ENCODE measurements around the gene TMEM41B. TPM values are rescaled to one million over a fixed set of nuclear protein-coding genes. Genes with fewer than 3 reads are reported as not detected.

Gene TMEM41B
- total RNA-seq, 2 experiments from 2014 or later = 41.4 to 42.7 TPM

GRCh38 chr11:9267680-9268079 is 46.7 kb downstream of the TMEM41B start:
- no peaks in the 10 kb centered on the region for H3K36me3 ChIP-seq (ENCODE audit: insufficient read depth, low read length)
- H3K4me3 ChIP-seq (ENCODE audit: low read length) = no peak overlapping the region
- Mint-ChIP-seq H3K9me3 (no peaks in the 10 kb centered on the region), H3K4me3 (peak overlapping the region; percentile 8), H3K27ac (no peak overlapping the region), H3K27me3 (no peaks in the 10 kb centered on the region), H3K36me3 (ENCODE audit: low read depth) (peaks cover 12% of the 10 kb centered on the region), H3K4me1 (ENCODE audit: low read depth) (peaks cover 15% of the 10 kb centered on the region)
- no peak for DNase-seq
- no peak for ATAC-seq (ENCODE audit: poor library complexity)
- no peaks in the 10 kb centered on the region for H3K9me3 ChIP-seq (ENCODE audit: control insufficient read depth in 1 of 2, insufficient read depth in 1 of 2, low read length in 2 of 2)
- POLR2A ChIA-PET = no interaction called here
- CTCF ChIA-PET = no interaction called here
- intact Hi-C loops (cut with DNase I, micrococcal nuclease) = loop anchor here (5.0 to 10.0 kb wide), 4 partner anchors 45 to 195 kb away; partner anchors contain the start of genes IPO7 (in 1 of the 2), TMEM41B (in 1 of the 2) and ZNF143 (in 1 of the 2)
- peaks cover 20% of the 10 kb centered on the region for H3K4me1 ChIP-seq (ENCODE audit: insufficient read depth, low read length)
- no peaks in the 10 kb centered on the region for H3K27me3 ChIP-seq (ENCODE audit: control insufficient read depth in 1 of 2, insufficient read depth in 2 of 2, low read length in 2 of 2)
- no peak for TF ChIP-seq CTCF (IDR thresholded peaks at IDR 0.05)
- H3K27ac ChIP-seq (ENCODE audit: low read depth in 1 of 2, low read length in 2 of 2) = no peak overlapping the region

GRCh38 chr11:9266926-9267325 is 47.5 kb downstream of the TMEM41B start:
- Mint-ChIP-seq H3K9me3 (no peaks in the 10 kb centered on the region), H3K4me3 (peak overlapping the region; percentile 91), H3K4me1 (ENCODE audit: low read depth) (peaks cover 21% of the 10 kb centered on the region), H3K36me3 (ENCODE audit: low read depth) (peaks cover 12% of the 10 kb centered on the region), H3K27me3 (no peaks in the 10 kb centered on the region), H3K27ac (no peak overlapping the region)
- no peaks in the 10 kb centered on the region for H3K9me3 ChIP-seq (ENCODE audit: control insufficient read depth in 1 of 2, insufficient read depth in 1 of 2, low read length in 2 of 2)
- ChIA-PET POLR2A (interaction anchor here (0.7 to 3.3 kb wide), 2 partner anchors 17 to 47 kb away, joined by 3 to 33 read pairs; partner anchors contain the start of gene TMEM41B), CTCF (no interaction called here)
- no peak overlapping the region for H3K4me3 ChIP-seq (ENCODE audit: low read length)
- no peak for DNase-seq
- H3K36me3 ChIP-seq (ENCODE audit: insufficient read depth, low read length) = no peaks in the 10 kb centered on the region
- no peak overlapping the region for H3K27ac ChIP-seq (ENCODE audit: low read depth in 1 of 2, low read length in 2 of 2)
- no peak for TF ChIP-seq CTCF (IDR thresholded peaks at IDR 0.05)
- H3K27me3 ChIP-seq (ENCODE audit: control insufficient read depth in 1 of 2, insufficient read depth in 2 of 2, low read length in 2 of 2) = no peaks in the 10 kb centered on the region
- ATAC-seq (ENCODE audit: poor library complexity) = no peak
- intact Hi-C loops (cut with DNase I, micrococcal nuclease) = loop anchor here (5.0 to 10.0 kb wide), 4 partner anchors 45 to 195 kb away; partner anchors contain the start of genes IPO7 (in 1 of the 2), TMEM41B (in 1 of the 2) and ZNF143 (in 1 of the 2)
- peaks cover 20% of the 10 kb centered on the region for H3K4me1 ChIP-seq (ENCODE audit: insufficient read depth, low read length)

- intact Hi-C loops (cut with DNase I, micrococcal nuclease) = loop anchor here (5.0 to 10.0 kb wide), 4 partner anchors 46 to 196 kb away; partner anchors contain the start of genes IPO7 (in 1 of the 2), TMEM41B (in 1 of the 2) and ZNF143 (in 1 of the 2)
- peak overlapping the region; percentile 91 for H3K4me3 Mint-ChIP-seq
Measured at GRCh38 chr11:9266132-9266736, 48.2 kb downstream of the TMEM41B start.

More at GRCh38 chr11:9266132-9266736, 48.2 kb downstream of the TMEM41B start:
- no peaks in the 10 kb centered on the region for H3K27me3 ChIP-seq (ENCODE audit: control insufficient read depth in 1 of 2, insufficient read depth in 2 of 2, low read length in 2 of 2)
- POLR2A ChIA-PET = interaction anchor here (1.5 to 3.3 kb wide), 4 partner anchors 15 to 118 kb away, joined by 3 to 33 read pairs (median 24); partner anchors contain the start of genes IPO7 and TMEM41B
- H3K36me3 ChIP-seq (ENCODE audit: insufficient read depth, low read length) = no peaks in the 10 kb centered on the region
- no peak for ATAC-seq (ENCODE audit: poor library complexity)
- no peak overlapping the region for H3K27ac ChIP-seq (ENCODE audit: low read depth in 1 of 2, low read length in 2 of 2)
- no peak for DNase-seq
- H3K9me3 ChIP-seq (ENCODE audit: control insufficient read depth in 1 of 2, insufficient read depth in 1 of 2, low read length in 2 of 2) = no peaks in the 10 kb centered on the region
- no peak for TF ChIP-seq CTCF (IDR thresholded peaks at IDR 0.05)
- H3K4me3 ChIP-seq (ENCODE audit: low read length) = no peak overlapping the region
- Mint-ChIP-seq H3K4me1 (ENCODE audit: low read depth) (peaks cover 28% of the 10 kb centered on the region), H3K36me3 (ENCODE audit: low read depth) (peaks cover 12% of the 10 kb centered on the region), H3K9me3 (no peaks in the 10 kb centered on the region), H3K27ac (peak overlapping the region; percentile 88), H3K27me3 (no peaks in the 10 kb centered on the region)
- H3K4me1 ChIP-seq (ENCODE audit: insufficient read depth, low read length) = peaks cover 25% of the 10 kb centered on the region
- CTCF ChIA-PET = interaction anchor here (1.4 to 1.6 kb wide), 2 partner anchors 14 to 240 kb away, joined by 3 to 4 read pairs; no protein-coding TSS in a partner anchor
